G401.6 (cell line): ENCODE data around the gene FMN1.
"Not testable (repeated sequence)": the region's sequence is repeated elsewhere in the genome, so short reads cannot be mapped to it uniquely, and the experiment has no call there.

Experiments
- FAIRE-seq: peaks from 2 replicates; lab custom pipeline; 2012; peaks lifted over from hg19 to GRCh38; lab: Jason Lieb, UNC

FMN1 gene

GRCh38 chr15:32852771-32853170, 341.7 kb downstream of the FMN1 start:
- no peak for FAIRE-seq

- no peak for FAIRE-seq
Observed at GRCh38 chr15:32852017-32852416, 342.5 kb downstream of the FMN1 start.

- no peak for FAIRE-seq
Observed at GRCh38 chr15:32851572-32851971, 342.9 kb downstream of the FMN1 start.

- FAIRE-seq = no peak
Observed at GRCh38 chr15:32849769-32850668, 344.5 kb downstream of the FMN1 start.

- FAIRE-seq = not testable (repeated sequence)
Observed at GRCh38 chr15:32846671-32847070, 347.8 kb downstream of the FMN1 start.

- FAIRE-seq = peak; percentile 87
Observed at GRCh38 chr15:32844118-32844711, 350.3 kb downstream of the FMN1 start.

GRCh38 chr15:32843219-32843815, 351.2 kb downstream of the FMN1 start:
- no peak for FAIRE-seq

- FAIRE-seq = no peak
Observed at GRCh38 chr15:32842081-32842480, 352.4 kb downstream of the FMN1 start.

- no peak for FAIRE-seq
Observed at GRCh38 chr15:32840507-32841245, 353.8 kb downstream of the FMN1 start.

GRCh38 chr15:32838820-32839219, 355.7 kb downstream of the FMN1 start:
- FAIRE-seq = no peak

GRCh38 chr15:32838338-32838737, 356.2 kb downstream of the FMN1 start:
- FAIRE-seq = no peak

- no peak for FAIRE-seq
Observed at GRCh38 chr15:32837935-32838334, 356.6 kb downstream of the FMN1 start.

- no peak for FAIRE-seq
Observed at GRCh38 chr15:32834156-32834555, 360.4 kb downstream of the FMN1 start.

GRCh38 chr15:32833379-32833821, 361.1 kb downstream of the FMN1 start:
- FAIRE-seq = no peak

- FAIRE-seq = no peak
Observed at GRCh38 chr15:32831485-32831884, 363.0 kb downstream of the FMN1 start.

- no peak for FAIRE-seq
Observed at GRCh38 chr15:32830241-32830640, 364.3 kb downstream of the FMN1 start.

- no peak for FAIRE-seq
Observed at GRCh38 chr15:32829436-32829835, 365.1 kb downstream of the FMN1 start.

GRCh38 chr15:32828507-32829186, 365.9 kb downstream of the FMN1 start:
- FAIRE-seq = no peak

- no peak for FAIRE-seq
Observed at GRCh38 chr15:32826685-32827084, 367.8 kb downstream of the FMN1 start.

GRCh38 chr15:32825219-32825618, 369.3 kb downstream of the FMN1 start:
- FAIRE-seq = no peak

GRCh38 chr15:32824777-32825176, 369.7 kb downstream of the FMN1 start:
- FAIRE-seq = no peak

GRCh38 chr15:32823750-32824149, 370.8 kb downstream of the FMN1 start:
- FAIRE-seq = no peak
